GM12801 (cell line): ENCODE results near the gene IHH.

Experiments
- TF ChIP-seq, protein P1 (sequence below): IDR thresholded peaks from one replicate; pipeline ENCODE4 v1.5.1; 2011; ENCODE audit warnings: control low read depth; ENCODE audit not compliant: insufficient read length; ENCODE audit errors: extremely low read depth

The IHH gene

DNA sequence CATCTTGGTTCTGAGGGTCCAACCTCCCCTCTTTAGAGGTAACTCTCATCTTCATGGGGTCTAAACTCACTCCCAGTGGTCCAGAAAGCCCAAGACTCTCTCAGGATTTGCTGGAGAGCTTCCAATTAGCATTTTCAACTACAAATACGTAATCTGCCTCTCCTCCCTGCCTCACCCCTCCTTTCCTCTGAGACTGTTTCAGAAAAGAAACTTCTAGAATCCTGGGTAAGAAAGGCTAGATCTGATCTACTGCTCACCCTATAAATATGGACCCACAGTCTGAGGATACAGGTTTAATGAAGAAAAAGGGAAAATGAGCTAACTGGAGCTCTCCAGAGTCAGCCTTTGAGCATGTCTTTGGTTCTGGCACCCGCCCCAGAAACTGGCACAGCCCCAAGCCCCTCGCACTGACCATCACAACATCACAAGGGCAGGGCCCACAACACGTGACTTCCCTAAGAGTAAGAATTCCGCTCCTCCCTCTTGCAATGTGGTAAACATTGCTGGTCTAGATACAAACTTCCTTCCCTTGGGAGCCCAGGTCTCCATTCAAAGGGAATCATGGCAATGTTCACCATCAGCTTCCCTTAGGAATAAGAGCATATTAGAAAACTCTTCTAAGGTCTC is 21.7 kb upstream of the IHH start:
- TF ChIP-seq, protein P1, sequence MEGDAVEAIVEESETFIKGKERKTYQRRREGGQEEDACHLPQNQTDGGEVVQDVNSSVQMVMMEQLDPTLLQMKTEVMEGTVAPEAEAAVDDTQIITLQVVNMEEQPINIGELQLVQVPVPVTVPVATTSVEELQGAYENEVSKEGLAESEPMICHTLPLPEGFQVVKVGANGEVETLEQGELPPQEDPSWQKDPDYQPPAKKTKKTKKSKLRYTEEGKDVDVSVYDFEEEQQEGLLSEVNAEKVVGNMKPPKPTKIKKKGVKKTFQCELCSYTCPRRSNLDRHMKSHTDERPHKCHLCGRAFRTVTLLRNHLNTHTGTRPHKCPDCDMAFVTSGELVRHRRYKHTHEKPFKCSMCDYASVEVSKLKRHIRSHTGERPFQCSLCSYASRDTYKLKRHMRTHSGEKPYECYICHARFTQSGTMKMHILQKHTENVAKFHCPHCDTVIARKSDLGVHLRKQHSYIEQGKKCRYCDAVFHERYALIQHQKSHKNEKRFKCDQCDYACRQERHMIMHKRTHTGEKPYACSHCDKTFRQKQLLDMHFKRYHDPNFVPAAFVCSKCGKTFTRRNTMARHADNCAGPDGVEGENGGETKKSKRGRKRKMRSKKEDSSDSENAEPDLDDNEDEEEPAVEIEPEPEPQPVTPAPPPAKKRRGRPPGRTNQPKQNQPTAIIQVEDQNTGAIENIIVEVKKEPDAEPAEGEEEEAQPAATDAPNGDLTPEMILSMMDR, result no peak

DNA sequence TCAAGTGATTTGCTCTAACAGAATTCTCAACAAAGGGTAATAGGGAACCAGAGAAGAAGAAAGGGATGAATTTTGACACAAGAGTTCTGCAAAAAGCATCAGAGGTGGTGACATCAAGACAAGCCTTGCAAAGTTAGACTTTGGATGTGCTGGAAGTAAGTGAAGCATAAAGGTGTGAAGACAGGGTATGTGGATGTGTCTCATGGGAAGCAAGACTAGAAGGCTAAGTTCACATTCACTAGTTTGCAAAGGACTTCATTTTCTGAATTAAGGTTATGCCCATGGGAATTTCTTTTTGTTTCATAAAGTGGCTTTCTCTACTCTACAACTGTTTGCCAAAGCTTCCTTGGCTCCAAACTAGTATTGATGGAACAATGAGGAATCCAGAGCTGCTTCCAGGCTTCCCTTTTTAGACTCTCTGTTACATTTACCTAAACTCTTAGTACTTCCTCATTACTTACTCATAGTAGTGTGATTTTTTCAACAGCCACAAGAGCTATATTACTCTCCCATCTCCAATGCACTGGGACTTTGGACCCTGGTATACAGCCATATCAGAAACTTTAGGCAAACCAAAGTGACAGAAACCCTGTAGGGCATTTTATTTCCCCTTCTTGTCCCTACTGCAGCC is 21.1 kb upstream of the IHH start:
- TF ChIP-seq, protein P1, result no peak

DNA sequence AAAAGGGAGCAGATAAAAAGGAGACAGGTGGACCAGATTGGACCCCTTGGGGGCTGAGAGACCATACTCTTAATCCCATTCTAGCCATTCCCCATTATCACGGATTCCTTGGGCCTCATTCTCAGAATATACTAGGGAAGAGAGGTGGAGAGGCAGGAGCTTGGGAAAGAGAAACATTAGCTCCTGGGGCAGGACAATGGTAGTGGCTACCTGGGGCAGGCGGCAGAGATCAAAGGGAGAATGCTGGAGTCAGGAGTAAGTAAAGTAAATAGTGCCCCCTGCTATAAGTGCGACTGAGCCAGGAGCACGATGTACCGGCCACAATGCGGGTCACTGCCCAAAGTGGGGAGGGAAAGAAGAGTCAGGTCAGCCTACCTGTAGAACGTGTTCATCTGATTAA is 20.4 kb upstream of the IHH start:
- TF ChIP-seq, protein P1, result no peak

DNA sequence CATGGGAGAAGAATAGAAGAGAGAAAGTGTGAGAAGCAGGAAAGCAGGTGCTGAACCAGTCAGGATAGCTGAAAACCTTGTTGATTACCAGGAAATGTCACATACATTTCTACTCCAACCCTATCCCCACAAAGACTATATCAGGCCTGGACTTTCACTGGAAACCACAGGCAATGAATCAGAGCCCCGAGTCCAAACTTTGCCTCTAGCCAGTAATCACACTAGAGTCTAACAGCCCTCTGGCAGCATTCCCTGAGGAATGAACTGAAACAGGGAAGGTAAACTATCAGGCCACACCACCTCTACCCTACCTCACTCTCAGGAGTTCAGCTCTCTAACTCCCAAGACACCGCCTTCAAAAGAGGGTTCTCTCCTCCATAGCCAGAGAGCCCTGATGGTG is 18.7 kb upstream of the IHH start:
- TF ChIP-seq, protein P1, result no peak

- TF ChIP-seq, protein P1, result no peak
Observed at GRCh38 chr2:219078951-219079350, 18.2 kb upstream of the IHH start.

- TF ChIP-seq, protein P1, result no peak
Observed at GRCh38 chr2:219078126-219078525, 17.4 kb upstream of the IHH start.

- TF ChIP-seq, protein P1, result no peak
Observed at GRCh38 chr2:219076253-219076652, 15.5 kb upstream of the IHH start.
